Stomach (tissue), 4 donors: Measurements from ENCODE around the gene NDUFA6.
A peak's percentile ranks its signal among the peaks of the same experiment; 100 is the strongest.

Experiments
- POLR2A ChIP-seq, 4 donors: fragments of 450-650 bp; IDR thresholded peaks; one replicate each; pipeline ENCODE4 v1.6.1; 2016; ENCODE audit warnings: antibody characterized with exemption in 4 of 4, control low read depth in 2 of 4, mild to moderate bottlenecking in 1 of 4, moderate library complexity in 1 of 4
- TF ChIP-seq, protein P1 (sequence below), 7 experiments: fragments of 450-650 bp in 4 of 7; fragments of 200-600 bp in 3 of 7; sonication (generic) in 3 of 7; IDR thresholded peaks; one replicate each; pipeline ENCODE4 v1.5.1; 2016 to 2019; ENCODE audit warnings: antibody characterized with exemption in 7 of 7, control low read depth in 2 of 7, mild to moderate bottlenecking in 1 of 7

DNA sequence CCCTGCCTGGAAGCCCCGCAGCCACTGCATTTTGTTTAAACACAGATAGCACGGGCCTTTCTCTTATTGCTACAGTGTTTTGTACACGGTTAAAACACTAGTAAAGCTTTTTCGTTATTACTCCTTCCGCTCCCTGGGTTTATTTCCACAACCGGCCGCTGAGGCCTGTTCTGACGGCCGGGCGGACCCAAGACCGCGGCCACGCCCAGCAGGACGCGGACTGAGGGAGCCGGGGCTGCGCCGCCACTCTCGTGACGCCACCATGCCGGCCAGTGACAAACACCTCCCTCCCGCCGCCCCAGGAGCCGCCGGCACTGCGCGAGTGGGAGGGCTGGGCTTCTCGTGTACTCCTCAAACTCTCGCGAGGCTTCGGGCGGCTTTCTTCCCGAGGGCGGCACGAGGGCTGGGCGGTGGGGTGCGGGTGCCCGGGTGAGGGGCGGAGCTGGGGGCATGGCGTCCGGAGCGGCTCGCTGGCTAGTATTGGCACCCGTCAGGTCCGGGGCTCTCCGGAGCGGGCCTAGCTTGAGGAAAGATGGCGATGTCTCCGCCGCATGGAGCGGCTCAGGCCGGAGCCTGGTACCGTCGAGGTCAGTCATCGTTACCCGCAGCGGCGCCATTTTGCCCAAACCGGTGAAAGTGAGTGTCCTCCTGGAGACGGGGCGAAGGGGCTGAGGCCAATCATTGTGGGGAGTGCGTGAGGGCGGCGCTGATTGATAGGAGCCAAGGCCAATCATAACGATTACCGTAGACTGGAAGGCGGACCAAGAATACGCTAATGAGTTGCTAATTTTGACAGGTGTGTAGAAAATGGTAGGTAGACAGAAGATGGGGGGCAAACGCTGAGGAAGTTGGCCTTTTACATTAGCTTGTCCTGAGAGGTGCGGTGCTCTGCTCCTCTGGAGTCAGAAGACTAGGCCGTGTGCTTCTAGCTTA, 11.0 kb downstream of the NDUFA6 start, which contains the start of gene SMDT1:
- TF ChIP-seq, protein P1, sequence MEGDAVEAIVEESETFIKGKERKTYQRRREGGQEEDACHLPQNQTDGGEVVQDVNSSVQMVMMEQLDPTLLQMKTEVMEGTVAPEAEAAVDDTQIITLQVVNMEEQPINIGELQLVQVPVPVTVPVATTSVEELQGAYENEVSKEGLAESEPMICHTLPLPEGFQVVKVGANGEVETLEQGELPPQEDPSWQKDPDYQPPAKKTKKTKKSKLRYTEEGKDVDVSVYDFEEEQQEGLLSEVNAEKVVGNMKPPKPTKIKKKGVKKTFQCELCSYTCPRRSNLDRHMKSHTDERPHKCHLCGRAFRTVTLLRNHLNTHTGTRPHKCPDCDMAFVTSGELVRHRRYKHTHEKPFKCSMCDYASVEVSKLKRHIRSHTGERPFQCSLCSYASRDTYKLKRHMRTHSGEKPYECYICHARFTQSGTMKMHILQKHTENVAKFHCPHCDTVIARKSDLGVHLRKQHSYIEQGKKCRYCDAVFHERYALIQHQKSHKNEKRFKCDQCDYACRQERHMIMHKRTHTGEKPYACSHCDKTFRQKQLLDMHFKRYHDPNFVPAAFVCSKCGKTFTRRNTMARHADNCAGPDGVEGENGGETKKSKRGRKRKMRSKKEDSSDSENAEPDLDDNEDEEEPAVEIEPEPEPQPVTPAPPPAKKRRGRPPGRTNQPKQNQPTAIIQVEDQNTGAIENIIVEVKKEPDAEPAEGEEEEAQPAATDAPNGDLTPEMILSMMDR (IDR thresholded peaks at IDR 0.05) = no peak
- TF ChIP-seq POLR2A (IDR thresholded peaks at IDR 0.05) = peak in 2 of 4 donors; percentile 52 to 73
